ENCODE results near the gene AIG1.

DNA sequence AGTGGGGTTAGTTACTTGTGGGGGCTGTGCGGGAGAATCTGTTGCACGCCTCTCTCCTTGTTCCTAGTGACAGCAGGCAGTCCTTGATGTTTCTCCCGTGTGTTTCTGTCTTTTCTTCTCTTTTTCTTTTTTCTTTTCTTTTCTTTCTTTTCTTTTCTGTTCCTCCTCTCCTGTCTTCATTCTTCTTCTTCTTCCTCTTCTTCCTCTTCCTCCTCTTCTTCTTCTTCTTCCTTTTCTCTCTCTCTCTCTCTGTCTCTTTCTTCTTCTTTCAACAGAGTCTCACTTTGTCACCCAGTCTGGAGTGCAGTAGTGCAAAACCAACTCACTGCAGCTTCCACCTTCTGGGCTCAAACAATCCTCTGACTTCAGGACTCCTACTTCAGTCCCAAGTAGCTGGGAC lies 6.8 kb upstream of the AIG1 start:
- TF ChIP-seq, protein P1, sequence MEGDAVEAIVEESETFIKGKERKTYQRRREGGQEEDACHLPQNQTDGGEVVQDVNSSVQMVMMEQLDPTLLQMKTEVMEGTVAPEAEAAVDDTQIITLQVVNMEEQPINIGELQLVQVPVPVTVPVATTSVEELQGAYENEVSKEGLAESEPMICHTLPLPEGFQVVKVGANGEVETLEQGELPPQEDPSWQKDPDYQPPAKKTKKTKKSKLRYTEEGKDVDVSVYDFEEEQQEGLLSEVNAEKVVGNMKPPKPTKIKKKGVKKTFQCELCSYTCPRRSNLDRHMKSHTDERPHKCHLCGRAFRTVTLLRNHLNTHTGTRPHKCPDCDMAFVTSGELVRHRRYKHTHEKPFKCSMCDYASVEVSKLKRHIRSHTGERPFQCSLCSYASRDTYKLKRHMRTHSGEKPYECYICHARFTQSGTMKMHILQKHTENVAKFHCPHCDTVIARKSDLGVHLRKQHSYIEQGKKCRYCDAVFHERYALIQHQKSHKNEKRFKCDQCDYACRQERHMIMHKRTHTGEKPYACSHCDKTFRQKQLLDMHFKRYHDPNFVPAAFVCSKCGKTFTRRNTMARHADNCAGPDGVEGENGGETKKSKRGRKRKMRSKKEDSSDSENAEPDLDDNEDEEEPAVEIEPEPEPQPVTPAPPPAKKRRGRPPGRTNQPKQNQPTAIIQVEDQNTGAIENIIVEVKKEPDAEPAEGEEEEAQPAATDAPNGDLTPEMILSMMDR (IDR thresholded peaks at IDR 0.05; ENCODE audit: low read length), result no peak
- TF ChIP-seq EZH2 (optimal IDR thresholded peaks at IDR 0.05; ENCODE audit: low read depth, low read length), result no peak
- TF ChIP-seq EZH2phosphoT487 (IDR thresholded peaks at IDR 0.05; ENCODE audit: low read length), result no peak

All from MM.1S (cell line).